Breast epithelium (tissue), 3 donors: ENCODE results near the gene HDAC7.

Experiments used
- CTCF ChIP-seq, 3 donors: fragments of 450-650 bp; IDR thresholded peaks; one replicate each; pipeline ENCODE4 v1.5.1; 2016 to 2017; ENCODE audit warnings: antibody characterized with exemption in 3 of 3, mild to moderate bottlenecking in 3 of 3, moderate library complexity in 3 of 3
- POLR2AphosphoS5 ChIP-seq, 3 donors: sonication (generic); formaldehyde crosslinking; IDR thresholded peaks; one replicate each; pipeline ENCODE4 v1.6.1; 2017; ENCODE audit warnings: antibody characterized with exemption in 3 of 3

GRCh38 chr12:47799357-47799955 lies 20.2 kb downstream of the HDAC7 start:
- no peak for TF ChIP-seq CTCF (IDR thresholded peaks at IDR 0.05)
- TF ChIP-seq POLR2AphosphoS5 (IDR thresholded peaks at IDR 0.05): no peak
